Measurements from ENCODE around the gene DDX41. TPM values are rescaled to one million over a fixed set of nuclear protein-coding genes. Genes with fewer than 3 reads are reported as not detected.

DDX41 gene
- total and polyA plus RNA-seq, 2 of the 13 experiments (the other 11 are each of a cell fraction or from before 2014, with no cell fraction given), result 62.8 to 105 TPM

GRCh38 chr5:177554474-177555111 lies 37.8 kb upstream of the DDX41 start, which contains the start of gene FAM193B (continued):
- peak; percentile 40; the same call in 1 of the 2 replicates for TF ChIP-seq CREM (IDR thresholded peaks at IDR 0.05)
- no peak for TF ChIP-seq CREM (CRISPR knock-in tag; IDR thresholded peaks at IDR 0.05)
- 0 out of 2 replicates have a peak, but pooled peaks have one; percentile 64 for TF ChIP-seq ZC3H13 (CRISPR knock-in tag; IDR thresholded peaks at IDR 0.05)
- peak; percentile 68; the same call in 1 of the 2 replicates for TF ChIP-seq KLF12 (CRISPR knock-in tag; IDR thresholded peaks at IDR 0.05; ENCODE audit: borderline replicate concordance)
- 0 out of 2 replicates have a peak, but pooled peaks have one; percentile 58 for TF ChIP-seq ZNF891 (CRISPR knock-in tag; IDR thresholded peaks at IDR 0.05)
- peak; percentile 79; the same call in 1 of the 2 replicates for TF ChIP-seq MAF1 (CRISPR knock-in tag; IDR thresholded peaks at IDR 0.05; ENCODE audit: borderline replicate concordance)
- TF ChIP-seq SATB2 (CRISPR knock-in tag; IDR thresholded peaks at IDR 0.05), result 0 out of 2 replicates have a peak, but pooled peaks have one; percentile 25
- TF ChIP-seq ARID2 (CRISPR knock-in tag; IDR thresholded peaks at IDR 0.05; ENCODE audit: borderline replicate concordance), result no peak
- peak; percentile 91 for TF ChIP-seq THAP11 (CRISPR knock-in tag; IDR thresholded peaks at IDR 0.05)
- no peak for TF ChIP-seq SOX6 (IDR thresholded peaks at IDR 0.05)
- no peak for TF ChIP-seq SOX6 (CRISPR knock-in tag; IDR thresholded peaks at IDR 0.05)
- peak; percentile 54; the same call in 1 of the 2 replicates for TF ChIP-seq NFKB2 (CRISPR knock-in tag; IDR thresholded peaks at IDR 0.05; ENCODE audit: borderline replicate concordance)
- TF ChIP-seq TRAFD1 (CRISPR knock-in tag; IDR thresholded peaks at IDR 0.05; ENCODE audit: borderline replicate concordance), result no peak
- TF ChIP-seq NR2F6 (IDR thresholded peaks at IDR 0.05), result peak; percentile 19; the same call in 1 of the 2 replicates
- TF ChIP-seq NR2F6 (CRISPR knock-in tag; IDR thresholded peaks at IDR 0.05), result peak; percentile 86
- peak; percentile 69; the same call in 1 of the 2 replicates for TF ChIP-seq KDM4B (CRISPR knock-in tag; IDR thresholded peaks at IDR 0.05)
- peak; percentile 29; the same call in 1 of the 2 replicates for TF ChIP-seq SNAPC2 (CRISPR knock-in tag; IDR thresholded peaks at IDR 0.05)
- TF ChIP-seq ZNF274 (CRISPR knock-in tag; IDR thresholded peaks at IDR 0.05), result peak; percentile 59; the same call in 1 of the 2 replicates
- TF ChIP-seq ZHX1 (CRISPR knock-in tag; IDR thresholded peaks at IDR 0.05; ENCODE audit: low read depth), result no peak
- peak; percentile 47; the same call in 1 of the 2 replicates for TF ChIP-seq RCOR2 (CRISPR knock-in tag; IDR thresholded peaks at IDR 0.05)
- TF ChIP-seq HDAC2 (CRISPR knock-in tag; IDR thresholded peaks at IDR 0.05), result peak; percentile 17; the same call in 1 of the 2 replicates
- no peak for TF ChIP-seq PRMT3 (CRISPR knock-in tag; IDR thresholded peaks at IDR 0.05; ENCODE audit: borderline replicate concordance, low read depth)
- no peak for TF ChIP-seq MYNN (CRISPR knock-in tag; IDR thresholded peaks at IDR 0.05; ENCODE audit: low read depth)
- TF ChIP-seq ARID5B (CRISPR knock-in tag; IDR thresholded peaks at IDR 0.05), result no peak

Measured in HepG2 (cell line).